Mesothelial cell of epicardium (in vitro differentiated cells): ENCODE data around the gene SPCS3. TPM values are rescaled to one million over a fixed set of nuclear protein-coding genes. Genes with fewer than 3 reads are reported as not detected.

ENCODE experiments used
- DNase-seq, 2 experiments: peaks; one replicate each; pipeline ENCODE4 v3.0.0; 2021; ENCODE audit warnings: low spot score in 2 of 2; ENCODE audit not compliant: unreplicated experiment in 2 of 2
- H3K27ac Mint-ChIP-seq: 2 replicates; pipeline ENCODE4 v1.8.0; 2021; ENCODE audit warnings: mixed read lengths
- H3K27me3 Mint-ChIP-seq: 2 replicates; pipeline ENCODE4 v1.8.0; 2021; ENCODE audit warnings: low read depth, mixed read lengths
- H3K36me3 Mint-ChIP-seq: 2 replicates; pipeline ENCODE4 v1.8.0; 2021; ENCODE audit warnings: mixed read lengths
- H3K4me1 Mint-ChIP-seq: 2 replicates; pipeline ENCODE4 v1.8.0; 2021; ENCODE audit warnings: mixed read lengths
- H3K4me3 Mint-ChIP-seq: 2 replicates; pipeline ENCODE4 v1.8.0; 2021; ENCODE audit warnings: mild to moderate bottlenecking, moderate library complexity, mixed read lengths
- H3K9me3 Mint-ChIP-seq: 2 replicates; pipeline ENCODE4 v1.8.0; 2021; ENCODE audit warnings: mixed read lengths
- total RNA-seq: library from RNA; stranded (reverse); gene quantifications from 3 replicates; pipeline ENCODE4 v1.2.1, GENCODE V29; 2021
- TF ChIP-seq, protein P1 (sequence below): fragments of 200-600 bp; sonication (generic); IDR thresholded peaks from one replicate; pipeline ENCODE4 v1.5.0; 2021; ENCODE audit warnings: antibody characterized with exemption; ENCODE audit not compliant: unreplicated experiment

Gene SPCS3
- total RNA-seq, 1 donor from 2014 or later, result 107 TPM

DNA sequence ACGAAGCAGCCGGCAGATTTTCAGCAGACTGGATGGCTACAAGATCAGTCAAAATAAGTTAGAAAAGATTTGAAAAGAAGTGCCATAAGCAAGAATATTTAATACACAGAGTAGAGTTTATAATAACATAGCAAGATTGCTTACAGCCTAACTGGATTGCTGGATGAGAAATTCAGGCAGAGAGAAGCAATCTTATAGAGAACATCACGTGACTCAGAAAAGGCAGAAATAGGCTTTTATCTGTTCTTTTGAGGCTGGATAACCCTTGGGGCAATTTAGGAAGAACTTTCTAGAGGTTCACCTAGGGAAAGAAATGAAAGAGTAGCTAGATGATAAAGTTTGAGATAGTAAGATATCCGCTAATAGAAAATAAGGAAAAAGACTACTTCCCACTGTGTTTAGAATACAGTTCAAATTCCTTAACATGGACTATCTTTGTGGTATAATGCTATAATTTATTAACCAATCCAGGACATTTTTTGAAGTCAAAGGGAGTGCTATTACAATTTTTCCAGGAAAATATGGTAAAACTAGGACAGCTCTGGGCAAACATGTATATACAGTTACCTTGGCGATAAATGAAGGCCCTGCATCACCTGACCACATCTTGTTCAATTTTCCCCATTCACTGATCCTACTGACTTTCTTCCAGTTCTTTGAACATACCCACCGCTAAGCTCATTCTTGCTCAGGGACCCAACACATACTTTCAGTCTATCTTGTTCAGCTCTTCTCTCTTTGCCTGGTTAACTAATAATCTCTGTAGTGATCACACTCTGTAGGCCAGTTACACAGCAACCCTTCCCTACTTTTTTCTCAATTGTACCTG lies 12.7 kb upstream of the SPCS3 start:
- H3K9me3 Mint-ChIP-seq, result no peaks in the 10 kb centered on the region
- H3K36me3 Mint-ChIP-seq, result no peaks in the 10 kb centered on the region
- no peak for DNase-seq
- H3K4me1 Mint-ChIP-seq, result no peaks in the 10 kb centered on the region
- H3K27ac Mint-ChIP-seq, result no peak overlapping the region
- no peaks in the 10 kb centered on the region for H3K27me3 Mint-ChIP-seq
- TF ChIP-seq, protein P1, sequence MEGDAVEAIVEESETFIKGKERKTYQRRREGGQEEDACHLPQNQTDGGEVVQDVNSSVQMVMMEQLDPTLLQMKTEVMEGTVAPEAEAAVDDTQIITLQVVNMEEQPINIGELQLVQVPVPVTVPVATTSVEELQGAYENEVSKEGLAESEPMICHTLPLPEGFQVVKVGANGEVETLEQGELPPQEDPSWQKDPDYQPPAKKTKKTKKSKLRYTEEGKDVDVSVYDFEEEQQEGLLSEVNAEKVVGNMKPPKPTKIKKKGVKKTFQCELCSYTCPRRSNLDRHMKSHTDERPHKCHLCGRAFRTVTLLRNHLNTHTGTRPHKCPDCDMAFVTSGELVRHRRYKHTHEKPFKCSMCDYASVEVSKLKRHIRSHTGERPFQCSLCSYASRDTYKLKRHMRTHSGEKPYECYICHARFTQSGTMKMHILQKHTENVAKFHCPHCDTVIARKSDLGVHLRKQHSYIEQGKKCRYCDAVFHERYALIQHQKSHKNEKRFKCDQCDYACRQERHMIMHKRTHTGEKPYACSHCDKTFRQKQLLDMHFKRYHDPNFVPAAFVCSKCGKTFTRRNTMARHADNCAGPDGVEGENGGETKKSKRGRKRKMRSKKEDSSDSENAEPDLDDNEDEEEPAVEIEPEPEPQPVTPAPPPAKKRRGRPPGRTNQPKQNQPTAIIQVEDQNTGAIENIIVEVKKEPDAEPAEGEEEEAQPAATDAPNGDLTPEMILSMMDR, result no peak
- H3K4me3 Mint-ChIP-seq, result no peak overlapping the region

DNA sequence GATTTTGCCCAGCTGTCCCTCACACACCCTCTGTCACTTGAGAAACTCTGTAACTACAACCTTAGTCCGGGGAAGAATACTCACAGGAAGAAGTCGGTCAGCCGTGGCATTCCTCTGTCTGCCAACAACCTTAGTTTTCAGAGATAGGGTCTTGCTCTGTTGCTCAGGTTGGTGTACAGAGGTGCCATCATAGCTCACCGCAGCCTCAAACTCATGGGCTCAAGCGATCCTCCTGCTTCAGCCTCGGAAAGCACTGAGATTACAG lies 12.2 kb upstream of the SPCS3 start:
- no peak overlapping the region for H3K27ac Mint-ChIP-seq

DNA sequence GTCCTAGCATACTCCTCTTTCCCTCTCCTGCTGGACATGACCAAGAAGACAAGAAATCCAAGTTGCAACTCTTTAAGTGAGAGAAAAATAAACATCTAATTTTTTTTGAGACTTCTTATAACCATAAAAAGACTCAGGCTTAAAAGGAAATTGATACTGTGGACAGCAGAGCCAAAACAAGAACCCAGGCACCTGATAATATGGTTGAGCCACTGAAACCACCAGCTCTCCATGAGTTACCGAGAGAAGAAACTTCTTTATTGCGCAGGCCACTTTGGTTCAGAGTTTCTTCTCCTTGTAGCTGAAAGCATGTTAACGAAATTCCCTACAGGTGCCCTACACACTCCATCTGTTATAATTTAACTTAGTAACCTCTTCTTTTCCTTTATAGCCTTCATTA lies 11.3 kb upstream of the SPCS3 start:
- TF ChIP-seq, protein P1, result no peak
- no peak overlapping the region for H3K27ac Mint-ChIP-seq

More for the DNA sequence above, 12.2 kb upstream of the SPCS3 start:
- H3K27me3 Mint-ChIP-seq, result peaks cover 2% of the 10 kb centered on the region
- H3K9me3 Mint-ChIP-seq, result no peaks in the 10 kb centered on the region
- no peak overlapping the region for H3K4me3 Mint-ChIP-seq
- H3K36me3 Mint-ChIP-seq, result no peaks in the 10 kb centered on the region
- TF ChIP-seq, protein P1, result no peak
- H3K4me1 Mint-ChIP-seq, result no peaks in the 10 kb centered on the region
- no peak for DNase-seq

DNA sequence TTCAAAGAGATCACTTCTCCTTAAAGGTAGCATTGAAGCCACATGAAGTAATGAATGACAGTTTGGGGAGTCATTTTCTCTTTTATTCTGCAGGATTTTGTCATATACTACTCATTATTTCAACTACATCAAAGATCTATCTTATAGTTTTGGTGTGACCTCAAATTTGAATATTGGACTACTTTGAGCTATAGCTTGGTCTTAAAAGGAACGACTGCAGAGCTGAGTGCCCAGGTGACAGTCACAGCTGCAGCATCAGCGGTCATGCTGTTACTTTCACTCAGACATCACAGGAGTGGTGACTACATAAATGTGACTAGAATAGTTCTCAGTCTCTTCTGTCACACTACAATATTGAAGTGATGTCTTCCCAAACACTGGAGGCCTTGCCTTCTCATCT lies 10.7 kb upstream of the SPCS3 start:
- H3K9me3 Mint-ChIP-seq, result no peaks in the 10 kb centered on the region
- H3K27me3 Mint-ChIP-seq, result peaks cover 2% of the 10 kb centered on the region
- DNase-seq, result no peak
- TF ChIP-seq, protein P1, result no peak
- no peaks in the 10 kb centered on the region for H3K4me1 Mint-ChIP-seq
- H3K4me3 Mint-ChIP-seq, result no peak overlapping the region
- no peak overlapping the region for H3K27ac Mint-ChIP-seq
- no peaks in the 10 kb centered on the region for H3K36me3 Mint-ChIP-seq

More for the DNA sequence above, 11.3 kb upstream of the SPCS3 start:
- H3K4me1 Mint-ChIP-seq, result no peaks in the 10 kb centered on the region
- peaks cover 2% of the 10 kb centered on the region for H3K27me3 Mint-ChIP-seq
- no peak overlapping the region for H3K4me3 Mint-ChIP-seq
- no peaks in the 10 kb centered on the region for H3K9me3 Mint-ChIP-seq
- H3K36me3 Mint-ChIP-seq, result no peaks in the 10 kb centered on the region
- no peak for DNase-seq

DNA sequence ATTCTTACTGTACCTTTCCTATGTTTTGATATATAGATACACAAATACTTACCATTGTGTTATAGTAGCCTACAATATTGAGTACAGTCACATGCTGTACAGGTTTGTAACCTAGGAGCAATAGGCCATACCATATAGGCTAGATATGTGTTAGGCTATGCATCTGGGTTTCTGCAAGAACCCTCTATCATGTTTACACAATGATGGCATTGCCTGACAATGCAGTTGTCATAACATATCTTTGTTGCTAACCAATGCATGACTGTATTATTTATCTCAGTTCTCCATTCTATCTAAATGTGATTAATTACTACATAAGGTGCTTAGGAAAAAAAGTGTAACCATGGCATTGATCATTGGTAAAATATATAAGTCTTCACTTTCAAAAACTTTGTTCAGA lies 10.0 kb upstream of the SPCS3 start:
- no peaks in the 10 kb centered on the region for H3K36me3 Mint-ChIP-seq
- H3K9me3 Mint-ChIP-seq, result no peaks in the 10 kb centered on the region
- H3K4me1 Mint-ChIP-seq, result no peaks in the 10 kb centered on the region

More for the DNA sequence above, 10.0 kb upstream of the SPCS3 start:
- H3K27me3 Mint-ChIP-seq, result peaks cover 2% of the 10 kb centered on the region
- no peak overlapping the region for H3K4me3 Mint-ChIP-seq
- no peak overlapping the region for H3K27ac Mint-ChIP-seq
- DNase-seq, result no peak
- TF ChIP-seq, protein P1, result no peak
